ENCODE data around the gene SLC12A6.
"Not testable (repeated sequence)": the region's sequence is repeated elsewhere in the genome, so short reads cannot be mapped to it uniquely, and the experiment has no call there.

The SLC12A6 gene

GRCh38 chr15:34355241-34355640 lies 17.7 kb upstream of the SLC12A6 start:
- DNase-seq: peak in 1 of 2 donors; percentile 25

DNA sequence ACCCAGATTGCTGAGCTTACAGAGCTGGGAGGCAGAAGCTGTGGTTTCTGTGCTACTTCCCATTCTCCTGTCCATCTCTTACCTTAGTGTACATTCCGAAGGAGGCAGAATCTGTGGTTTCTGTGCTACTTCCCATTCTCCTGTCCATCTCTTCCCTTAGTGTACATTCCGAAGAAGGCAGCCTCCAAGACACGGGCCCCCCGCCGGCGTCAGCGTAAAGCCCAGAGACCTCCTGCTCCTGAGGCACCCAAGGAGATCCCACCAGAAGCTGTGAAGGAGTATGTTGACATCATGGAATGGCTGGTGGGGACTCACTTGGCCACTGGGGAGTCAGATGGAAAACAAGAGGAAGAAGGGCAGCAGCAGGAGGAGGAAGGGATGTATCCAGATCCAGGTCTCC lies 16.7 kb upstream of the SLC12A6 start:
- no peak for DNase-seq

DNA sequence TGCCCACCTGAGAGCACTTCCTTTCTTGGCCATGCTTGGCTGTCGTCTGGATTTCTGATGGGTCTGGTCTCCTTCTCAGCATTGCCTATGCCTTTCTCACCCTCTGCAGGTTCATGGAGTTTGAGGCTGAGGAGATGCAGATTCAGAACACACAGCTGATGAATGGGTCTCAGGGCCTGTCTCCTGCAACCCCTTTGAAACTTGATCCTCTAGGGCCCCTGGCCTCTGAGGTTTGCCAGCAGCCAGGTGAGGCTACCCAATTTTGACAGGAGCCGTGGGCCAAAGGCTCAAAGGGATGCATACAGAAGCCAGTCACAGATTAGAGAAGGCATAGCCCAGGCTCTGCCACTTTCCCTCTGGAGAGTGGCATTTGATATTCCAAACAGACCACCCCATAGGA lies 16.0 kb upstream of the SLC12A6 start:
- DNase-seq: no peak

DNA sequence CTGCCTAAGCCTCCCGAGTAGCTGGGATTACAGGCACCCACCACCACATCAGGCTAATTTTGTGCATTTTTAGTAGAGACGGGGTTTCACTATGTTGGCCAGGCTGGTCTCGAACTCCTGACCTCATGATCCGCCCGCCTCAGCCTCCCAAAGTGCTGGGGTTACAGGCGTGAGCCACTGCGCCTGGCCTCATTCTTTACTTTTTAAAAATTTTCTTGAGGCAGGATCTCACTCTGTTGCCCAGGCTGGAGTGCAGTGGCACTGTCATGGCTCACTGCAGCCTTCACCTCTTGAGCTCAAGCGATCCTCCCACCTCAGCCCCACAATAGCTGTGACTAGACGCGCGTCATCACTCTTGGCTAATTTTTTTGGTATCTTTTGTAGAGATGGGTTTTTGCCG lies 15.4 kb upstream of the SLC12A6 start:
- DNase-seq: not testable (repeated sequence)

DNA sequence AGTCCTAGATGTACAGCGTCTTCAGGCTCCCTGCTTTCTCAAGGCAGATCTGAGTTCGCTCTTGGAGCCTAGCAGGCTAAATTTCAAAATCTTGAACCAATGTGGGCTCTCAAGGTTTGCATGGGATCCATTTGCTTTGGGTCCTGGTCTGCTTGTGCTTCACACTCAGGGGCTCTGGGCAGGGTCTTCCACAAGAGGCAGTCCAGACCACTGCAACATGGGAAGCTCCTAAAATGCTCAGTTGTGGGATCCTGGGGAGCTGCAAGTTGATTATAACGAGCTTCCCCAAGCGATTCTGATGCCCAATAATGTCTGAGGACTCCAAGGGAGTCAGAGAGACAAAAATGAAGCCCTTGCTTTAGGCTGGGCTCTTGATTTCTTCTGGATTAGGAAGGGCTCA lies 12.2 kb upstream of the SLC12A6 start:
- no peak for DNase-seq

- no peak for DNase-seq
Measured at GRCh38 chr15:34348735-34349300, 11.2 kb upstream of the SLC12A6 start.

DNA sequence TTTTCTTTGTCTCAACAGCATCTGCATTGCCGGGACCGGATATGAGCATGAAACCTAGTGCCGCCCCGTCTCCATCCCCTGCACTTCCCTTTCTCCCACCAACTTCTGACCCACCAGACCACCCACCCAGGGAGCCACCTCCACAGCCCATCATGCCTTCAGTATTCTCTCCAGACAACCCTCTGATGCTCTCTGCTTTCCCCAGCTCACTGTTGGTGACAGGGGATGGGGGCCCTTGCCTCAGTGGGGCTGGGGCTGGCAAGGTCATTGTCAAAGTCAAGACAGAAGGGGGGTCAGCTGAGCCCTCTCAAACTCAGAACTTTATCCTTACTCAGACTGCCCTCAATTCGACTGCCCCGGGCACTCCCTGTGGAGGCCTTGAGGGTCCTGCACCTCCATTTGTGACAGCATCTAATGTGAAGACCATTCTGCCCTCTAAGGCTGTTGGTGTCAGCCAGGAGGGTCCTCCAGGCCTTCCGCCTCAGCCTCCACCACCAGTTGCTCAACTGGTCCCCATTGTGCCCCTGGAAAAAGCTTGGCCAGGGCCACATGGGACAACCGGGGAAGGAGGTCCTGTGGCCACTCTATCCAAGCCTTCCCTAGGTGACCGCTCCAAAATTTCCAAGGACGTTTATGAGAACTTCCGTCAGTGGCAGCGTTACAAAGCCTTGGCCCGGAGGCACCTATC lies 10.5 kb upstream of the SLC12A6 start:
- no peak for DNase-seq

GRCh38 chr15:34342737-34343575 lies 5.4 kb upstream of the SLC12A6 start, which contains the start of the genes NOP10 and NUTM1:
NOP10 (minus strand) TSS chr15:34343136; CDS start chr15:34343073, 63 bp downstream.
NUTM1 (plus strand) TSS chr15:34343315; CDS start chr15:34343697, 382 bp downstream.
- peak; percentile 84 to 94 for DNase-seq

GRCh38 chr15:34342213-34342736 lies 4.7 kb upstream of the SLC12A6 start:
- DNase-seq: not testable (repeated sequence)

GRCh38 chr15:34341381-34342212 lies 4.0 kb upstream of the SLC12A6 start:
- peak; percentile 51 to 61 for DNase-seq

GRCh38 chr15:34339946-34340345 lies 2.4 kb upstream of the SLC12A6 start:
- DNase-seq: no peak

DNA sequence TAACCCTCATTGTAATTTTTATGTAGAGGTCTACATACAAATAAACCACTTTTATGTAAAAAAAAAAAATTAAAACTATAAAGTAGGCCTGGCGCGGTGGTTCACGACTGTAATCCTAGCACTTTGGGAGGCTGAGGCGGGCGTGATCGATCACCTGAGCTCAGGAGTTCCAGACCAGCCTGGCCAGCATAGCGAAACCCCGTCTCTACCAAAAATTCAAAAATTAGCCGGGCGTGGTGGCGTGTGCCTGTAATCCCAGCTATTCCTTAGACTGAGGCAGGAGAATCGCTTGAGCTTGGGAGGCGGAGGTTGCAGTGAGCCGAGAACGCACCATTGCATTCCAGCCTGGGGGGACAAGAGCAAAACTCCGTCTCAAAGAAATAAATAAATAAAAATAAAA lies 766 bp upstream of the SLC12A6 start:
- DNase-seq: no peak

- DNase-seq: no peak
Measured at GRCh38 chr15:34336991-34337556, 507 bp downstream of the SLC12A6 start.

- DNase-seq: peak; percentile 43 to 49
Measured at GRCh38 chr15:34336231-34336990, 1.2 kb downstream of the SLC12A6 start.

GRCh38 chr15:34335176-34336032 lies 2.2 kb downstream of the SLC12A6 start:
- DNase-seq: peak; percentile 83 to 90

GRCh38 chr15:34334672-34335071 lies 2.9 kb downstream of the SLC12A6 start:
- DNase-seq: peak; percentile 28 to 44

GRCh38 chr15:34332553-34333120 lies 4.9 kb downstream of the SLC12A6 start:
- DNase-seq: no peak

GRCh38 chr15:34331809-34332208 lies 5.8 kb downstream of the SLC12A6 start:
- DNase-seq: no peak

GRCh38 chr15:34330279-34330678 lies 7.3 kb downstream of the SLC12A6 start:
- DNase-seq: no peak

DNA sequence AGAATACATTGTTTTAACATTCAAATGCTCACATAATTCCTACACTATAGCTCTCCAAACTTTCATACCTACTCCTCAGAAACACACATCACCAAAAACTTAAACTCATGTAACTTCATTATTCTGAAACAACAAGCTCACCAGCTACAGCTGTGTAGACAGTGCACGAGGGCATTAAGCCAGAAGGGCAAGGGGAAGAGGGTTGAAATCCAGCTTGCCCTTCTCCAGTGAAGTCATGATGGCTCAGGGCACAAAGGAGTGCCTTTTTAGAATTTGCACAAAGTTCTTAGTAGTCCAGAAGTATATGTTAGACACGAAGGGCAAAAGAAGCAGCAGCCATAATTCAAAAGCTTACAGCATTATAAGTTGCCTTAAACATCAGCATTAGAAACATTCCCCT lies 8.6 kb downstream of the SLC12A6 start:
- no peak for DNase-seq
